Measurements from ENCODE around the gene THEM4.
"Not testable (repeated sequence)": the region's sequence is repeated elsewhere in the genome, so short reads cannot be mapped to it uniquely, and the experiment has no call there.

The THEM4 gene

DNA sequence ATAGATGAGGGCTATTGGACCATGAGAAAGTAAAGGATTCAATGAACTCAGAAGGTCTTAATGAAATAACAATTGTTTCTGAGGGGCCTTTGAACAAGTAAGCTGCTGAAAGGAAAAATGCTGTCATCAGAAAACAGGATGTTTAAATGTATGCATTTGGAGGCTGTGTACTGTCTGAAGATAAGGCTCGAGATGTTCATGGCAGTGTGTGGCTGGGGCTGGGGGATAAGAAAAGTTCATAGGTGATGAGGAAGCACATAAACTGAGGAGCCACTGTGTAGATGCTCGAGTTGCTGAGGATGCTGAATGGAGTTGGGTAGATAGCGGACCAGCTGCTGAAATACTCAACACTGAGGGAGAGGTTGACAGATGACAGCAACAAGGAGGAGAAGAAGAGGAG, 17.8 kb downstream of the THEM4 start:
- no peak for DNase-seq

DNA sequence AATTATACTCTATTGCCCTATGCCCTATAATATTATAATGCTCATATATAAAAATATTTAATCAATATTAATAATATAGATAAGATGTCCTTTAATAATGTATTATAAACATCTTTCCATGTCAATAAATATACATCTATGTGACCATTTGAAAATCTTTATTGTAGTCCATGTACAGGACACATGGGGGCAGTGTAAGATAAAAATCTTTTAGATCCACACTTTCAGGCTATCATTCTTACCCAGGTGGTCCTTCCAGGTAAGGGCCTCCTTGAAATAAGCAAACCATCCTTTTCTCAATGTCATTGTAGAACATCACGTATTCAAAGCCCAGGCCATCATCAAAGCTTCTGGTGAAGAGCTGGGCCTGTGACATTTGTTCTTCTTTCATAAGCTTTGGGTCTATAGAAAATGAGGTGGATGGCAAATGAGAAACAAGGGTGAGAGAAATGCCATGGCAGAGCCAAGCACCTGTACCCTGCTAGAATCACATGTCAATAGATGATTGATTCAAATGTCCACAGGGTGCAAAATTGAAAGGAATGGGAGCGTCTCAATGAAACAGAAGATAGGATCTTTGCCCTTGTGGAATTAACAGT, 20.2 kb downstream of the THEM4 start:
- DNase-seq: no peak

DNA sequence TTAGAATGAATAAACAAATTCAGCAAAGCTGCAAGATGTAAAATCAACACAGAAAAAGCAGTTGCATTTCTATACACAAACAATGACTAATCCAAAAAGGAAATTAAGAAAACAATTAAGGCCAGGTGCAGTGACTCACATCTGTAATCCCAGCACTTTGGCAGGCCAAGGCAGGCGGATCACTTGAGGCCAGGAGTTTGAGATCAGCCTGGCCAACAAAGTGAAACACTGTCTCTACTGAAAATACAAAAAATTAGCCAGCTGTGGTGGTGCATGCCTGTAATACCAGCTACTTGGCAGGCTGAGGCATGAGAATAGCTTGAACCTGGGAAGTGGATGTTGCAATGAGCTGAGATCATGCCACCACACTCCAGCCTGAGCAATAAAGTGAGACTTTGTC, 22.3 kb downstream of the THEM4 start:
- DNase-seq: no peak

DNA sequence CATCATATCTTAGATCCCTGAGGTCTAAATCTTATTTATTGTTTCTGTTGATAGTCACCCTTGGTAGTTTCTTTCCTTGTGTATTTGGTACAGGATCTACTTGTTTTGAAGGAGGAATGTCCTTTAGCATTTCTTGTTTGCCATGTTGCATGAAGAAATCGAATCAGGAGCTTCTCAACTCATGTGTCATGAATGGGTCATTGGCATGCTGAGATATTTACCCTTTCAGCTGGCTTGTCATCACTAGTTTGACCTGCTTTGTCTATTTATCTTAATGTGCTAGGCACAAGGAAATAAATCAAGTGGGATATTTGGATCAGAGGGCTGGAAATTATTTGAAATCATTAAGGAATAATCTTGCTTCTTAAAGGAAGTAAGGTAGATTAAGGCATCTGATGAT, 23.8 kb downstream of the THEM4 start:
- no peak for DNase-seq

DNA sequence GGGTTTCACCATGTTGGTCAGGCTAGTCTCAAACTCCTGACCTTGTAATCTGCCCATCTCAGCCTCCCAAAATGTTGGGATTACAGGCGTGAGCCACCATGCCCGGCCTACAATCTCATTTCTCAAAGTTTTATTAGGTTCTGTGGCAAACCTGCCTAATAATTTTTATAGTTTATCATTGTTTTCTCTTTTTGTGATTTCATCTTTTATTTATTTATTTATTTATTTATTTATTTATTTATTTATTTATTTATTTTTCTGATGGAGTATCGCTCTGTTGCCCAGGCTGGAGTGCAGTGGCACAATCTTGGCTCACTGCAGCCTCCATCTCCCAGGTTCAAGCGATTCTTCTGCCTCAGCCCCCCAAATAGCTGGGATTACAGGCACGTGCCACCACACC, 24.4 kb downstream of the THEM4 start:
- not testable (repeated sequence) for DNase-seq

DNA sequence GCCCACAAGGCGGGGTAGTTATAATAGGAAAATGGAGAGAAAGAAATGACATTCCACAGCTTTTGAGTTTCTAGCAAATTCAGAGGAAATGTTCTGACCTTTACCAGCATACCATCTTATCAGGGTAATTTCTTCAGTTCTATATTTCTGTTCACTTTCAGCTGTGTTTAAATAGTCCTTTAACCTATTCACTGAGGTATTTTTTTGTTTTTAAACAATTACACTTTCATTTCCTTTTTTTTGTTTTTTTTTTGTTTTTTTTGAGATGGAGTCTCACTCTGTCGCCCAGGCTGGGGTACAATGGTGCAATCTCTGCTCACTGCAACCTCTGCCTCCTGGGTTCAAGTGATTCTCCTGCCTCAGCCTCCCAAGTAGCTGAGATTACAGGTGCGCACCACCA, 24.9 kb downstream of the THEM4 start:
- not testable (repeated sequence) for DNase-seq

DNA sequence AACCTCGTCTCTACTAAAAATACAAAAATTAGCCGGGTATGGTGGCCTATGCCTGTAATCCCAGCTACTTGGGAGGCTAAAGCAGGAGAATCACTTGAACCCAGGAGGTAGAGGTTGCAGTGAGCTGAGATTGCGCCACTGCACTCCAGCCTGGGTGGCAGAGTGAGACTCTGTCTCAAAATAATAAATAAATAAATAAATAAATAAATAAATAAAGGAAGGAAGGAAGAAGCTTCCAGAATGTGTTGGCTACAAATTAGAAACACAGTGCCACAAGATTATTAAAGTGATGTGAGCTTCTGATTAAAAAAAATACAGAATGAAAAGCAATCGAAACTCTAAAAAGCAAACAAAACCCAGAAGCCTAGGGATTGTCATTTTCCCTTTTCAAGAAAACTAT, 25.4 kb downstream of the THEM4 start:
- DNase-seq: not testable (repeated sequence)

DNA sequence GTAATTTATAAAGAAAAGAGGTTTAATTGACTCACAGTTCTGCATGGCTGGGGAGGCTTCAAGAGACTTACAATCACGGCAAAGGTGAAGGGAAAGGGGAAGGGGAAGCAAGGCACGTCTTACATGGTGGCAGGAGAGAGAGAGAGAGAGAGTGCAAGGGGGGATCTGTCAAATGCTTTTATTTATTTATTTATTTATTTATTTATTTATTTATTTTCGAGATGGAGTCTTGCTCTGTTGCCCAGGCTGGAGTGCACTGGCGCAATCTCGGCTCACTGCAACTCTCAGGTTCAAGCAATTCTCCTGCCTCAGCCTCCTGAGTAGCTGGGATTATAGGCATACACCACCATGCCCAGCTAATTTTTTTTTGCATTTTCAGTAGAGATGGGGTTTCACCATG, 26.4 kb downstream of the THEM4 start:
- DNase-seq: not testable (repeated sequence)

DNA sequence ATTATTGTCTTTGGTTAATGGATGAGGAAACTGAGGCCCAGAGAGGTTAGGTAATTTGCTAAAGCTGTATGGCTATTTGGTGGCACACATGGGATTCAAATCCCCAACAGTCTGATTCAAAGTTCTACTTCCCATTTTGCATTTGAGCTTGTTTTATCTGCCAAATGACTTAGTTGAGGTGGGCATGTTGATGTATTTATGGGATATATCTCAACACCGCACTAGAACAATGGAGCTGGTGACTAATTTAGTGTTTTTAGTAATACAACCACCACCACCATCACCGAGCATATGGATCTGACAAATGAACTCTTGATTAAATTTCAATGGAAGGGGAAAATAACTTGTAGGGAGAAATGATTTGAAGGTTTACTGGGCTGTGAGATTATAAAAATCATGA, 26.8 kb downstream of the THEM4 start:
- no peak for DNase-seq

DNA sequence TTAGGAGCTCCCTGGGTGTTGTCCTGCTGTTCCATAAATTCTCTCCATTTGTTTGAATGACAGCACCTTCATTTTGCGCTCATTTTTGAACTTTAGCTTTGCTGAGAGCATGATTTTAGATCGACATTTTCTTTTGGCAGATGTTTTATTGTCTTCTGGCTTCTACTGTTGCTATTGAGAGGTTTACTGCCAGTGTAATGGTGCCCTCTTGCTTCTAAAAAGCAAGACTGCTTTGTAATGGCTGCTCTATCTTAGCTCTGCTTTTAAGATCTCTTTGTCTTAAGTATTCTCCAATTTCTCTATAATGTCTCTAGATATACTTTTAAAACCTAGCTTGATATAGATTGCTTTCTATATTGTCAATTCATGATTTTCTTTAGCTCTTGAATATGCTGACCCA, 27.8 kb downstream of the THEM4 start:
- peak; percentile 46 for DNase-seq

DNA sequence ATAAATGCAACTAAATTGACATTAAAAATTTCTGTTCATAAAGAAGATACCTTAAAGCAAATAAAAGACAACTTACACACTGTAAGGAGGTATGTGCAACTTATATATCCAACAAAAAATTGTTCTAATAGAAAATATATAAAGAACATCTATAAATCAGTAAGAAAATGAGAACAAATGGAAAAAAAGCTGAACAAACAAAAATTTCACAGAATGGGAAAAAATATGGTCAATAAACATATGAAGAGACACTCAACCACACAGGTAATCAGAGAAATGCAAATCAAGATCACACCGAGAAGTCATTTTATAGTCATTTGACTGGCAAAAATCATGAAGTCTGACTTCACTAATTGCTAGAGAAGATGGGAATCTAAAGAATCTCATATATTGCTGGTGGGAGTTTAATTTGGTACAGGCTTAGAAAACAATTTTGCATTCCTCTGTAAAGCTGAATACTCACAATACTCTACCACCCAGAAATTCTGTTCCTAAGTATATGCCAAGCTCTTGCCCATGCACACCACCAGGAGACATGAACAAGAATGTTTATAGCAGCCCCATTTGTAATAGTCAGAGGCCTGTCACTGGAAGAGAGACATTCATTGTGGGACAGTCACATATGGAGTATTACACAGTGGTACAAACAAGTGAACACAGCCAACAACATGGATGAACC, 33.8 kb downstream of the THEM4 start:
- DNase-seq: no peak

DNA sequence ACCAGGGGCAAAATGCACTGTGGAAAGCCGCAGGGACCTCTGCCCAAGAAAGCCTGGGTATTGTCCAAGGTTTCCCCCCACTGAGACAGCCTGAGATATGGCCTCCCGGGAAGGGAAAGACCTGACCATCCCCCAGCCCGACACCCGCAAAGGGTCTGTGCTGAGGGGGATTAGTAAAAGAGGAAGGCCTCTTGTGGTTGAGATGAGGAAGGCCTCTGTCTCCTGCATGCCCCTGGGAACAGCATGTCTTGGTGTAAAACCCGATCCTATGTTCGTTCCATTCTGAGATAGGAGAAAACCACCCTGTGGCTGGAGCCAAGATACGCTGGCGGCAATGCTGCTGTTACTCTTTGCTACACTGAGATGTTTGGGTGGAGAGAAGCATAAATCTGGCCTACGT, 36.5 kb downstream of the THEM4 start:
- not testable (repeated sequence) for DNase-seq

DNA sequence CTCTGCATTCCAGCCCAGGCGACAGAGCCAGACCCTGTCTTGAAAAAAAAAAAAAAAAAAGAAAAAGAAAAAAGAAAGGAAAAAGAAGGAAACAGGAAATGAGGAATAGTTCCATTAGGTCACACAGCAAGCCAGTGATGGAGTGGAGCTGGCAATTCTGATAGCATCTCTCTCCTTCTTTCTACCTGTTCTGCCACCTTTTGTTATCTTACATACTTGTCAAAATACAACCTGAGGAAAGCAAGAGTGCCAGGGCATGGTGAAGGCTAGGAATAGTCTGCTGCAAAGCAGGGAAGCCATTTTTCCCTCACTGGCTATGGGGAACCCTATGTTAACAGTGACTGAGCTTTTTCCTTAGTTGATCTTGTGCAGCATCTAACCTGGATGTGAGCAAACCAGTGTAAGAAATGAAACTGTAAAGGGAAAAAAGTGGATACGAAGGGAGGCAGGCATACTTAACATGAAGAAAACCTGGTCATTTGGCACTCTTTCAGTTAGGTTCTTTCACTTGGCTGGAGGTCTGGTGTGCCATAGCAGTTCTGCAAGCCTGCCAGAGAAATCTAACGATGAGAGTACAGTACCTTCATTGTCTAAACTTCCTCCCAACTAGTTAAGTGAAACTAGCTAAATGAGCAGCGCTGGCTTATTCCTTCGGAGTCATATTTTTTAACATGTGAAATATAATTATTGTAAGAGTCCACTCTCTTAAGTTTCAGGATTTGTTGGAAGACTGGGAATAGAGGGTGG, 37.9 kb downstream of the THEM4 start:
- no peak for DNase-seq

DNA sequence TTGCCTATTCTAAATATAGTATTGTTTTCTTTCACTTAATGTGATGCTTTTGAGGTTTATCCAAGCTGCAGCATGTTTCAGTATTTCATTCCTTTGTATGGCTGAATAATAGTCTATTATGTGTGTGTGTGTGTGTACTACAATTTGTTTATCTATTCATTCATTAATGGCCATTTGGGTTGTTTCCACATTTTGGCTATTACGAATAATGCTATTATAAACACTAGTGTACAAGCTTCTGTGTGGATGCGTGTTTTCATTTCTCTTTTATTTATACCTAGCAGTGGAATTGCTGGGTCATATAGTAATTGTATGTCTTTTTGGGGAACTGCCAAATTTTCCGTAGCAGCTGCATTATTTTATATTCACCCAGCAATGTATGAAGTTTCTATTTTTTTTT, 40.8 kb downstream of the THEM4 start:
- peak; percentile 17 for DNase-seq

DNA sequence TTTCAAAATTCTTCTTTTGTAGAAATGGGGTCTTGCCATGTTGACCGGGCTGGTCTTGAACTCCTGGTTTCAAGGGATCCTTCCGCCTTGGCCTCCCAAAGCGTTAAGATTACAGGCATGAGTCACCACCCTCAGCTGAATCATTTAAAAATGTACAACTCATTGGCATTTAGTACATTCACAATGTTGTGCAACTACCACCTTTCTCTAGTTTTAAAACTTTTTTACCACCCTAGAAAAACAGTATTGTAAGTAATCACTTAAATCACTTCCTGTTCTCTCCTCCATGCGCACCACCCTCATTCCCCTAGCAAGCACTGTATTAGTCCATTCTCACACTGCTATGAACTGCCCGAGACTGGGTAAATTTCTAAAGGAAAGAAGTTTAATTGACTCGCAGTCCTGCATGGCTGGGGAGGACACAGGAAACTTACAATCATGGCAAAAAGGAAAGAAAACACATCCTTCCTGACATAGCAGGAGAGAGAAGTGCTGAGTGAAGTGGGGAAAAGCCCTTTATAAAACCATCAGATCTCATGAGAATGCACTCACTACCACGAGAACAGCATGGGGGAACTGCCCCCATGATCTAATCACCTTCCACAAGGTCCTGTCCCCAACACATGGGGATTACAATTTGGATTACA, 41.4 kb downstream of the THEM4 start:
- DNase-seq: no peak

DNA sequence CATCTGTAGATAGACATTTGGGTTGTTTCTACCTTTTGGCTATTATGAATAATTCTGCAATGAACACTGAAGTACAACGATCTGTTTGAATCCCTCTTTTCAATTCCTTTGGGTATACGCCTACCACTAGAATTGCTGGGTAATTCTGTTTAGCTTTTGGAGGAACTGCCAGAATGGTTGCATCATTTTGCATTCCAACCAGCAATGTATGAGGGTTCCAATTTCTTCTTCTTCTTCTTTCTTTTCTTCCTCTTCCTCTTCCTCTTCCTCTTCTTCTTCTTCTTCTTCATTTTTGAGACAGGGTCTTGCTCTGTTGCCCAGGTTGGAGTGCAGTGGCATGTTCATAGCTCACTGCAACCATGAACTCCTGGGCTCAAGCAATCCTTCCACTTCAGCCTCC, 42.0 kb downstream of the THEM4 start:
- DNase-seq: no peak

DNA sequence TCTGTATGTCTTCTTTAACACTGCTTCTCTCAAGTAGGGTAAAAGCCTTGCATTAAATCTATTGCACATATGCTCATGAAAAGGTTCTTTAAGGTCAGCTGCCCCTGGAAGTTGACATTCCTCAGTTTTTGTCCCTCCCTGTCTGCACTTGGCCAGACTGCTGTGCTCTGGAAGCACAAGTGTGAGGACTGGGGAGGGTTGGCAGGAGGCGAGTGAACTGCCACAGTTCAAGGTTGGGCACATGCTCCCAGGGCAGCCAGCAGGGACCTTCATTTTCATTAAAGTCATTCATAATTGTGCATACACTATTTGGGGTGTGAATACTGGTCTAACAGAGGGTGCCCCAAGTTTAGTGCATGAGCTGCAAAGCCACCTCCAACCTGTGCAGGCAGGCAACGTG, 44.9 kb downstream of the THEM4 start:
- DNase-seq: no peak

DNA sequence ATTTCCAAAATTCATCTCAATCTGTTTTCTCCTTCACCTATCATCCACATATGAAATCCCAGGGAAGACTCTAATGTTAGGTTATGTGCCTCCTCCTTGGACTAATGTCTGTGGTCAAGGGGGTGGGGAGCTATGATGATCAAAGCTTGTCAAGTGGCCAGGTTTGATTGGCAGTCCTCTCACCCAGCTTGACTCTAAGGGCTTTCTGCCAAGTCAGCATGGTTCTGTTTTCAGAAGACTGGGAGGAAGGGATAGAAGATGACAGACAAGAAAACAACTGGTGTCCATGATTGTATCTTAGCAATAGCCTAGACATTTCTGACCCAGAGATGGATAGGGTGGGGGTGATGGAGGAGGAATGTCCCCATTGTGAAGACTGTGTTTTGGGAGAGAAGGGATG, 46.7 kb downstream of the THEM4 start:
- DNase-seq: no peak

DNA sequence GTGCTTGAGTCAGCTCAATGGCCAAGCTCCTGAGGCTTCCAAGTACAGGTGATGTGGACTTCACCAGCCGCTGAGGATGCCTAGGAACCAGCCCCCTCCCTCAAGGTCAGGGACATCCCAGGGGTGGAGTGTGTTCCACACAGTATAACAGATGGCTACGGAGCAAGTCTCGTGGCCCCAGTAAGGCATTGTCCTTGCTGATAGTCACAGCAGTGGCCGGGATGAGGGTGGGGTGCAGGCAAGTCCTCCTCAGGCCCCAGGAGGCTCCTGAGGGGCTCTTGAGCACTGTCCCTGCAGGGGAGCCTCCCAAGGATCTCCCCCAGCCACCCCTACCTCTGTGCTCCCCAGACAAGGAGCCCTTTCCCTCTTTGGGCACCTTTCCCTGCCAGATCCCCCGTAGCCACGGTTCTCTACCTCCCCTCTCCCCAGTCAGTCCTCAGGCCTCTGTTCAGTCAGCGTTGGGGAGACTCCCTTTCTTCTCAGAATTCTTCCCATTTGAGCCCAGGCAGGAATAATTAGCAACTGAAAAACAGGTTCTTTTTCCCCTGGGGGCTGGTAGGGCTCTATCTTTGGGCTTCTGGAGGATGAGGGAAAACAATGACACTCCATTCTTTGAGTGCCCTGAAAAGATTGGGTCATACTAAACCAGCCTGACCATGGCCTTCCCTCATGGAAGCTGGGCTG, 48.7 kb downstream of the THEM4 start:
- DNase-seq: no peak

DNA sequence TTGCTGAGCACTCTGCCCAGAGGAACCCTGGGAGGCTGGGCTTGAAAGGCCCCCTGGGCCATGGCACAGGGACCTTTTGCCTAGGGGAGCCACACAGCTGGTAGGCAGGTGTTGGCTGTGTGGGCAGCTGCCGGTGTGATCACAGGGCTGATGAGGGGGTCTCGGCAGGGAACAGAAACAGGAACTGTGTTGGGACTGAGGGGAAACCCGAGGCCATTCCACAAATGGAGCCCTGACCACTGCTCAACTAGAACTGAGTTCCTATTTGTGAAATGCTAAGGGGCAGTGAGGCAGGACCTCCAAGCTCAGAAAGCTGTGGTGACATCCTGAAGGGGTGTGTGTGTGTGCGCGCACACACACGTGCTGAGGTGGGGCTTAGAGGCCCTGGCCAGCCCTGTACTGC, 49.4 kb downstream of the THEM4 start:
- no peak for DNase-seq

DNA sequence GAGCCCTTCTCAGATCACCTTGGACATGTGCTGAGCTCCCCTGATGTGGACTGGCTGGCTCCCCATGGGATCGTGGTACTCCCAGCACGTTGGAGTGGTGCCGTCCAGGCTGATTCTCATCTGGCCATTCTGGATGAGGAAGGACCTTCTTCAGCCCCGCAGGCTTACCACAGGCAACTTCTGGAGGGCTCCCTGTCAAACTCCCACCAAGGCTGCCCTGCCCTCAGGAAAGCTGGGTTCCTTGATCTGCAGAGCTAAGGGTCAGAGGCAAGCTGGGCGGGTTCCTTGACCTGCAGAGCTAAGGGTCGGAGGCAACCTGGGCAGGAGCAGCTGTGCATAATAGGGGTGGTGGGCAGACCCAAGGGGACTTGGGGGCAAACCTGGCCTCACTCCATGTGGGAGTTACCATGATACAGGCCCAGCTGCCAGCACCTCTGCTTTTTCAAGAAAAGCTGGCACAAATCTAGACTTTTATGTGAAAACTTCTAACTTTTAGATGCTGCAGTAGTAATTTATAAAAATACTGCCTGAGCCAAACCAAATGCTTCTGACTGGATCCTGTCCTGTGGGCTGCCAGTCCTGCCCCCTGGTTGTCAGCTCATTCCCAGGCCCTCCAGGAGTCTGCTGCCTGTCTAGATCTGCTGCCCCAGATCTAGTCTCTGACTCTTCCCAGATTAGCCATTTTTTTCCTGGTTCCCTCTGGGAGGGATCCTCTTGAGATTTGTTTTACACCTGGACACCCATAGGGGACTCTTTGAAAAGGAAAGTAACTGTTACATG, 50.2 kb downstream of the THEM4 start:
- no peak for DNase-seq

DNA sequence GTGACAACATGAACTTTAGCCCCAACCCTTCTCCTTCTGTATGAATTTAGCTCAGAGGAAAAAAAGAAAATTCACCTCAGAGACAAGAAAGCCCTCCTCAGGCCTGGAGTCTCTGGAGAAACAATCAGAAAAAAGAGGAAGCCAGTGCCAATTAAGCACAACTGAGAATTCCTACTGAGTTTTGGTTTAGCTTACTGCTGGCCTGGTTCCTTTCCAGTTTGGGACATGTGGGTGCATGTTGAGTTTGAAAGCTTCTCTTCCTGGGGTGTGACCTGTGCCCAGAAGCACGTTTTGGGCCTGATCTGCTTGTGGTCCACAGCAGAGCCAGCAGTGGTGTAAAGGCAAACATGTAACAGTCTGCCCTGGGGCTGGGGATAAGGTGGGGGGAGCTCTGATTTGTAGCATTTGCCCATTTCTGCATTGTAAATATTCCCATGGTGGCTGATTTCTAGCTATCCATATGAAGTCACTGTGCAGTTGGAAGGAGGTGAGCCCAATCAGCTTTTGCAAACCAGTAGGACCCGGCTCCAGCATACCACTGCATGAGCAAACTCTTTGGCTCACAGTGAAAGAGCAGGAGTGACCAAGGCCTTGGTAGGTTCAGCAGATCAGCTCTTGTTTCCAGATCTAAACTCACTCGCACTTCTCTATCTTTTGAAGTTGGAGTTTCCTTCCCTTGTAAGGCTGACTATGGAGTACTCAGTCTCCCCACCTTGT, 51.1 kb downstream of the THEM4 start:
- no peak for DNase-seq

All from midbrain (tissue), 1 donor.